Motor neuron (in vitro differentiated cells): Measurements from ENCODE around the gene ANKRD44. TPM values are rescaled to one million over a fixed set of nuclear protein-coding genes. Genes with fewer than 3 reads are reported as not detected.

Experiments
- ATAC-seq, 8 experiments: fragments of 200-7000 bp; cut with Tn5 transposase; replicated peaks in 6 of 8; 2 replicates each; pipeline ENCODE4 v1.8.0; 2021; ENCODE audit warnings: mild to moderate bottlenecking in 8 of 8, moderate library complexity in 8 of 8
- H3K27ac ChIP-seq, 2 donors: fragments of 250-450 bp; sonication (Bioruptor Pico); 2 replicates each; pipeline ENCODE4 v1.9.0; 2021; ENCODE audit warnings: antibody characterized with exemption in 2 of 2, mild to moderate bottlenecking in 2 of 2, moderate library complexity in 1 of 2
- H3K4me1 ChIP-seq, 2 donors: fragments of 250-450 bp; sonication (Bioruptor Pico); replicated peaks in 1 of 2; 2 replicates each; pipeline ENCODE4 v1.6.1; 2021; ENCODE audit warnings: antibody characterized with exemption in 2 of 2, mild to moderate bottlenecking in 2 of 2, moderate library complexity in 1 of 2
- H3K4me3 ChIP-seq, 5 donors: fragments of 250-450 bp; sonication (Bioruptor Pico); 2 replicates each; pipeline ENCODE4 v1.9.0; 2021; ENCODE audit warnings: antibody characterized with exemption in 5 of 5, mild to moderate bottlenecking in 5 of 5, moderate library complexity in 4 of 5
- WGBS, 10 experiments: fragments of 450-650 bp; shearing (Covaris generic); methylation state at CpG; one replicate each; pipeline ENCODE4 v1.0.0; 2022; 5-methylcytosine and 5-hydroxymethylcytosine counted together
- in situ Hi-C, 9 experiments: fragments of 400-800 bp; cut with MboI; loops; one replicate each; pipeline ENCODE4 v1.15.0; 2021; ENCODE audit warnings: low sequenced_read_pairs in 9 of 9, low pct_unique_long_range_greater_than_20kb in 2 of 9; ENCODE audit not compliant: unreplicated experiment in 9 of 9
- total RNA-seq, 8 experiments: library from RNA; unstranded; fragments of 300-600 nt; gene quantifications; 2 replicates each; pipeline versions ENCODE4 v1.2.3 to v1.2.4, GENCODE V29; 2022

Gene ANKRD44
- total RNA-seq, 8 experiments from 2014 or later = 3.4 to 28.8 (median 14.8) TPM

- Histone ChIP-seq H3K4me1 (peaks cover 12 to 16% of the 10 kb centered on the region in 2 donors), H3K27ac (peak overlapping the region; percentile 13 to 68), H3K4me3 (peak overlapping the region in 3 of 5 donors; percentile 7 to 23 (median 8))
- ATAC-seq = peak in 5 of 8 experiments; percentile 32 to 79 (median 65)
- in situ Hi-C loops = no loop called here
- 42 to 61% (median 51%) methylated on average over 2 to 6 of the region's 39 CpGs; no CpG with 5 or more reads in 6 of the 10 experiments for WGBS, 10 experiments
Measured at GRCh38 chr2:197164141-197164754, 146.3 kb downstream of the ANKRD44 start.

- Histone ChIP-seq H3K27ac (peak overlapping the region in 1 of 2 donors; percentile 13), H3K4me3 (no peak overlapping the region), H3K4me1 (peaks cover 12 to 16% of the 10 kb centered on the region in 2 donors)
- in situ Hi-C loops = no loop called here
- peak in 4 of 8 experiments; percentile 18 to 61 (median 40) for ATAC-seq
- 89 to 100% (median 98%) methylated on average over 1 to 8 of the region's 17 CpGs; no CpG with 5 or more reads in 4 of the 10 experiments for WGBS, 10 experiments
Measured at GRCh38 chr2:197163712-197164140, 146.9 kb downstream of the ANKRD44 start.

- no peak for ATAC-seq
- Histone ChIP-seq H3K4me1 (peaks cover 12 to 16% of the 10 kb centered on the region in 2 donors), H3K4me3 (no peak overlapping the region), H3K27ac (no peak overlapping the region)
- 83 to 100% (median 88%) methylated on average over 1 to 5 of the region's 5 CpGs for WGBS, 10 experiments
- in situ Hi-C loops = no loop called here
Measured at GRCh38 chr2:197161774-197162173, 148.8 kb downstream of the ANKRD44 start.

- ATAC-seq = peak in 1 of 8 experiments; percentile 30
- WGBS, 10 experiments = 47 to 100% (median 94%) methylated on average over 1 to 4 of the region's 4 CpGs; no CpG with 5 or more reads in 2 of the 10 experiments
- in situ Hi-C loops = no loop called here
Measured at GRCh38 chr2:197159661-197160211, 150.8 kb downstream of the ANKRD44 start.

GRCh38 chr2:197158591-197159550, 151.7 kb downstream of the ANKRD44 start:
- peak in 3 of 8 experiments; percentile 26 to 76 (median 37) for ATAC-seq
- in situ Hi-C loops = no loop called here
- no peak overlapping the region for H3K4me3 ChIP-seq
- WGBS, 10 experiments = 50 to 100% (median 71%) methylated on average over 1 to 6 of the region's 7 CpGs; no CpG with 5 or more reads in 1 of the 10 experiments
- peaks cover 0 to 2% of the 10 kb centered on the region in 2 donors for H3K4me1 ChIP-seq
- H3K27ac ChIP-seq = no peak overlapping the region

More at GRCh38 chr2:197159661-197160211, 150.8 kb downstream of the ANKRD44 start:
- peaks cover 8 to 9% of the 10 kb centered on the region in 2 donors for H3K4me1 ChIP-seq
- no peak overlapping the region for H3K4me3 ChIP-seq
- H3K27ac ChIP-seq = no peak overlapping the region

GRCh38 chr2:197157879-197158537, 152.6 kb downstream of the ANKRD44 start:
- no peak for ATAC-seq
- Histone ChIP-seq H3K4me1 (no peaks in the 10 kb centered on the region), H3K4me3 (no peak overlapping the region), H3K27ac (no peak overlapping the region)
- in situ Hi-C loops = no loop called here
- WGBS, 10 experiments = 54 to 100% (median 90%) methylated on average over 2 to 7 of the region's 9 CpGs

GRCh38 chr2:197156771-197157170, 153.8 kb downstream of the ANKRD44 start:
- ATAC-seq = no peak

GRCh38 chr2:197152451-197153228, 157.9 kb downstream of the ANKRD44 start:
- ATAC-seq = peak in 3 of 8 experiments; percentile 51 to 97 (median 63)
- in situ Hi-C loops = no loop called here
- 0 to 93% (median 67%) methylated on average over 1 to 7 of the region's 7 CpGs; no CpG with 5 or more reads in 1 of the 10 experiments for WGBS, 10 experiments
- Histone ChIP-seq H3K4me1 (no peaks in the 10 kb centered on the region), H3K27ac (no peak overlapping the region), H3K4me3 (no peak overlapping the region)

More at GRCh38 chr2:197156771-197157170, 153.8 kb downstream of the ANKRD44 start:
- no peak overlapping the region for H3K4me3 ChIP-seq
- in situ Hi-C loops = no loop called here
- H3K4me1 ChIP-seq = no peaks in the 10 kb centered on the region
- H3K27ac ChIP-seq = no peak overlapping the region
- 62 to 90% (median 77%) methylated on average over 2 to 6 of the region's 6 CpGs; no CpG with 5 or more reads in 1 of the 10 experiments for WGBS, 10 experiments

GRCh38 chr2:197149546-197149945, 161.0 kb downstream of the ANKRD44 start:
- in situ Hi-C loops = no loop called here
- H3K4me3 ChIP-seq = no peak overlapping the region
- no peak for ATAC-seq
- 78 to 100% (median 89%) methylated on average over 1 to 4 of the region's 4 CpGs; no CpG with 5 or more reads in 2 of the 10 experiments for WGBS, 10 experiments
- no peaks in the 10 kb centered on the region for H3K4me1 ChIP-seq
- no peak overlapping the region for H3K27ac ChIP-seq

GRCh38 chr2:197148401-197148800, 162.2 kb downstream of the ANKRD44 start:
- H3K27ac ChIP-seq = no peak overlapping the region

GRCh38 chr2:197147942-197148341, 162.6 kb downstream of the ANKRD44 start:
- H3K4me3 ChIP-seq = no peak overlapping the region
- WGBS, 10 experiments = 53 to 100% (median 88%) methylated on average over 2 to 4 of the region's 4 CpGs; no CpG with 5 or more reads in 1 of the 10 experiments
- ATAC-seq = no peak
- no peaks in the 10 kb centered on the region for H3K4me1 ChIP-seq
- in situ Hi-C loops = no loop called here
- H3K27ac ChIP-seq = no peak overlapping the region

More at GRCh38 chr2:197148401-197148800, 162.2 kb downstream of the ANKRD44 start:
- Histone ChIP-seq H3K4me3 (no peak overlapping the region), H3K4me1 (no peaks in the 10 kb centered on the region)
- in situ Hi-C loops = no loop called here
- WGBS, 10 experiments = 0 to 100% (median 100%) methylated on average over 1 of the region's 1 CpG; no CpG with 5 or more reads in 3 of the 10 experiments
- ATAC-seq = no peak
